ENCODE measurements around the gene MORN1.

GRCh38 chr1:2284932-2285331, 106.4 kb downstream of the MORN1 start:
- TF ChIP-seq CTCF (IDR thresholded peaks at IDR 0.05) = no peak
- no peak for TF ChIP-seq POLR2A (IDR thresholded peaks at IDR 0.05)

All from uterus (tissue), 2 donors.